Tibial artery (tissue), 4 donors: ENCODE measurements around the gene BMP10.

Experiments used
- DNase-seq, 2 donors: peaks; one replicate each; pipeline ENCODE4 v3.0.0-alpha.2; 2019
- H3K27ac ChIP-seq, 2 donors: fragments of 200-600 bp; sonication (generic) in 1 of 2; 1 replicate in 1 of 2; 2 replicates in 1 of 2; pipeline ENCODE4 v1.5.1; 2018 to 2019; ENCODE audit warnings: mild to moderate bottlenecking in 1 of 2
- H3K27me3 ChIP-seq, 2 donors: fragments of 200-600 bp; sonication (generic) in 1 of 2; one replicate each; pipeline versions ENCODE4 v1.5.1 to v1.6.0; 2016 to 2019
- H3K36me3 ChIP-seq, 3 donors: fragments of 200-600 bp; sonication (generic) in 2 of 3; one replicate each; pipeline ENCODE4 v1.5.1; 2016 to 2019; ENCODE audit warnings: mild to moderate bottlenecking in 2 of 3
- H3K4me1 ChIP-seq, 4 donors: fragments of 200-600 bp; sonication (generic) in 2 of 4; 1 replicate in 3 of 4; 2 replicates in 1 of 4; pipeline ENCODE4 v1.5.1; 2016 to 2019
- H3K4me3 ChIP-seq, 2 donors: fragments of 200-600 bp; sonication (generic) in 1 of 2; 1 replicate in 1 of 2; 2 replicates in 1 of 2; pipeline ENCODE4 v1.5.1; 2018 to 2019; ENCODE audit warnings: mild to moderate bottlenecking in 2 of 2
- H3K9me3 ChIP-seq, 3 donors: fragments of 200-600 bp; sonication (generic) in 1 of 3; one replicate each; pipeline ENCODE4 v1.5.1; 2016 to 2019
- CTCF ChIP-seq, 2 experiments: fragments of 200-600 bp in 1 of 2; fragments of 450-650 bp in 1 of 2; IDR thresholded peaks; one replicate each; pipeline ENCODE4 v1.5.1; 2017 to 2019; ENCODE audit warnings: antibody characterized with exemption in 2 of 2, mild to moderate bottlenecking in 1 of 2, moderate library complexity in 1 of 2
- intact Hi-C: fragments of 100-400 bp; cut with DNase I; formaldehyde crosslinking; loops from one replicate; pipeline ENCODE4 v1.15.0; 2023; ENCODE audit warnings: low total_unique reads

BMP10 gene

GRCh38 chr2:68879296-68879695 is 8.1 kb upstream of the BMP10 start:
- Histone ChIP-seq H3K9me3 (no peaks in the 10 kb centered on the region), H3K36me3 (no peaks in the 10 kb centered on the region), H3K4me1 (no peaks in the 10 kb centered on the region), H3K27me3 (no peaks in the 10 kb centered on the region), H3K4me3 (no peak overlapping the region), H3K27ac (no peak overlapping the region)
- intact Hi-C loops, result no loop called here
- TF ChIP-seq CTCF (IDR thresholded peaks at IDR 0.05), result no peak
- no peak for DNase-seq

- TF ChIP-seq CTCF (IDR thresholded peaks at IDR 0.05), result no peak
- no peak for DNase-seq
- intact Hi-C loops, result no loop called here
- Histone ChIP-seq H3K27ac (no peak overlapping the region), H3K4me3 (no peak overlapping the region), H3K9me3 (no peaks in the 10 kb centered on the region), H3K27me3 (no peaks in the 10 kb centered on the region), H3K4me1 (no peaks in the 10 kb centered on the region), H3K36me3 (no peaks in the 10 kb centered on the region)
Measured at GRCh38 chr2:68878753-68879152, 7.6 kb upstream of the BMP10 start.

- no peaks in the 10 kb centered on the region for H3K9me3 ChIP-seq
- no peaks in the 10 kb centered on the region for H3K4me1 ChIP-seq
- intact Hi-C loops, result no loop called here
- no peaks in the 10 kb centered on the region for H3K36me3 ChIP-seq
- H3K27ac ChIP-seq, result no peak overlapping the region
- no peak for TF ChIP-seq CTCF (IDR thresholded peaks at IDR 0.05)
- no peaks in the 10 kb centered on the region for H3K27me3 ChIP-seq
- no peak for DNase-seq
- no peak overlapping the region for H3K4me3 ChIP-seq
Measured at GRCh38 chr2:68878071-68878711, 7.0 kb upstream of the BMP10 start.

- Histone ChIP-seq H3K4me1 (no peaks in the 10 kb centered on the region), H3K4me3 (no peak overlapping the region), H3K9me3 (no peaks in the 10 kb centered on the region), H3K27ac (no peak overlapping the region), H3K36me3 (no peaks in the 10 kb centered on the region), H3K27me3 (no peaks in the 10 kb centered on the region)
- intact Hi-C loops, result no loop called here
- no peak for TF ChIP-seq CTCF (IDR thresholded peaks at IDR 0.05)
- no peak for DNase-seq
Measured at GRCh38 chr2:68877079-68877772, 6.0 kb upstream of the BMP10 start.

GRCh38 chr2:68870215-68870614 is 982 bp downstream of the BMP10 start:
- DNase-seq, result no peak
- no peak overlapping the region for H3K27ac ChIP-seq
- no peaks in the 10 kb centered on the region for H3K27me3 ChIP-seq
- H3K4me1 ChIP-seq, result no peaks in the 10 kb centered on the region
- intact Hi-C loops, result no loop called here
- no peaks in the 10 kb centered on the region for H3K9me3 ChIP-seq
- no peak overlapping the region for H3K4me3 ChIP-seq
- no peak for TF ChIP-seq CTCF (IDR thresholded peaks at IDR 0.05)
- H3K36me3 ChIP-seq, result no peaks in the 10 kb centered on the region
